ENCODE results near the gene SLC26A8.

SLC26A8 gene

DNA sequence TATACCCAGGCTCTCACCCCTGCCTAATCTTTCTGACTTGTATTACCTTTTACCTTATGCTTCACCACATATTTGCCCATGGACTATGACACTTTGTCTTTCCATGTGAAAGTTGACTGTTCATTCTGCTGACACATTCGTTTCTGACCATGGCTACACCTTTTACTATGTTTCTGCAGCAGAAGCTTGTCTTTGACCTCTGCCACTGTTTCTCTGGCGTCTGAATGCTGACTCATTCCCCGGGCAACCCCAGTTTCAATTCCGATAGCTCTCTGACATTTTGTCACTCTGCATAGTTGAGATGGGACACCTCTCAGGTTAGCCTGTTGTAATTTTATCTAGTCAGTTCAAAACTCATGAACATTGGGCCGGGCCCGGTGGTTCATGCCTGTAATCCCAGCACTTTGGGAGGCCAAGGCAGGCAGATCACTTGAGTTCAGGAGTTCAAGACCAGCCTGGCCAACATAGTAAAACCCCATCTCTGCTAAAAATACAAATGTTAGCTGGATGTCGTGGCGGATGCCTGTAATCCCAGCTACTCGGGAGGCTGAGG is 50.7 kb downstream of the SLC26A8 start:
- no peak overlapping the region for H3K9ac ChIP-seq (ENCODE audit: low read depth in 1 of 2, low read length in 2 of 2)
- no peak overlapping the region for H3K27ac ChIP-seq (ENCODE audit: low read depth in 2 of 2, low read length in 2 of 2)
- no peak overlapping the region for H3K4me3 ChIP-seq (ENCODE audit: low read length in 2 of 2)
- H3K9me3 ChIP-seq (ENCODE audit: control insufficient read depth in 2 of 2, low read length in 2 of 2): no peaks in the 10 kb centered on the region
- H3K4me1 ChIP-seq (ENCODE audit: control insufficient read depth in 2 of 2, insufficient read depth in 2 of 2, low read length in 2 of 2): peaks cover 0 to 7% of the 10 kb centered on the region in 2 donors
- H3K27me3 ChIP-seq (ENCODE audit: control insufficient read depth in 2 of 2, insufficient read depth in 2 of 2, low read length in 2 of 2): no peaks in the 10 kb centered on the region
- no peaks in the 10 kb centered on the region for H3K36me3 ChIP-seq (ENCODE audit: control insufficient read depth in 2 of 2, insufficient read depth in 2 of 2, low read length in 2 of 2)

DNA sequence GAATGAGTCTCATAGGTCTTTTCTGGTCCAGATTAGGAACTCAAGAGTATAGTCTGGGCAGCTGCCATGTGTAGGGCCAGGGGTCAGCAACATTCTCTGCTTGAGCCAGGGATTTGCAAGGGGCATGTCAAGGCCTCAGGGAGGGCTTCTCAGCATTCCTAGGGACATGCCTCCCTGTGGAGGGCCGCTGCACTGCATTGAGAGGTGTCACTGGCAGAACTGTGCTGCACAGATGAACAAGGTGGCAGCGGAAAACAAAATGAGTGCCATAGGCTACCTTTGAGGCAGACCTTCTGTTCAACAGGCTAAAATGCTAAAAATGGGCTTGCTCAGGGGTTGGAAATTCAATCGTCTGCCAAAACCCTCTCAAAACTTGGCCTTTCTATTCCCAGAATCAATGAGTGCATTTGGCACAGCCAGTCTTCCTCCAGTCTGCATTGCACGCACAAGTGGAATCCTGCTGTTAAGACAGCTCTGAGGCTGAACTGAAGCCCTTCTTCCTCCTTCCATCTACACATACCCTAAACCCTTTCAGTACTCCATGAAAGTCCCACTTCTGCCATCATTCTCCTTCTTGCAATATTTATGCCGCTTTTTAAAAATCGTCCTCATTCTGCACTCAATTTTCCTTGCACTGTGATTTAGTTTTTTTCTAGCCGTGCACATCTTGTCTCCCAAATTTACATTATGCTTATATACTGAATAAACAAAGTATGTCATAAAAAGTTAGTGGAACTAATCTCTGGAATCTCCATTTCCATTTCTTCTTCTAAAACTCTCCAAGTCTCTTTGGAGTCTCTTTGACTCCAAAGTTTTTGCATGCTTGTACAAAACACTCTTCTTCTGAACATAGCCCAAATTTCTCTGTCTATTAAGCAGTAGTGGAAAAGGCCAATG is 51.7 kb downstream of the SLC26A8 start:
- no peak overlapping the region for H3K27ac ChIP-seq (ENCODE audit: low read depth in 2 of 2, low read length in 2 of 2)
- H3K4me1 ChIP-seq (ENCODE audit: control insufficient read depth in 2 of 2, insufficient read depth in 2 of 2, low read length in 2 of 2): peaks cover 0 to 7% of the 10 kb centered on the region in 2 donors
- H3K4me3 ChIP-seq (ENCODE audit: low read length in 2 of 2): no peak overlapping the region
- no peaks in the 10 kb centered on the region for H3K36me3 ChIP-seq (ENCODE audit: control insufficient read depth in 2 of 2, insufficient read depth in 2 of 2, low read length in 2 of 2)
- no peaks in the 10 kb centered on the region for H3K27me3 ChIP-seq (ENCODE audit: control insufficient read depth in 2 of 2, insufficient read depth in 2 of 2, low read length in 2 of 2)
- no peak overlapping the region for H3K9ac ChIP-seq (ENCODE audit: low read depth in 1 of 2, low read length in 2 of 2)
- no peaks in the 10 kb centered on the region for H3K9me3 ChIP-seq (ENCODE audit: control insufficient read depth in 2 of 2, low read length in 2 of 2)

DNA sequence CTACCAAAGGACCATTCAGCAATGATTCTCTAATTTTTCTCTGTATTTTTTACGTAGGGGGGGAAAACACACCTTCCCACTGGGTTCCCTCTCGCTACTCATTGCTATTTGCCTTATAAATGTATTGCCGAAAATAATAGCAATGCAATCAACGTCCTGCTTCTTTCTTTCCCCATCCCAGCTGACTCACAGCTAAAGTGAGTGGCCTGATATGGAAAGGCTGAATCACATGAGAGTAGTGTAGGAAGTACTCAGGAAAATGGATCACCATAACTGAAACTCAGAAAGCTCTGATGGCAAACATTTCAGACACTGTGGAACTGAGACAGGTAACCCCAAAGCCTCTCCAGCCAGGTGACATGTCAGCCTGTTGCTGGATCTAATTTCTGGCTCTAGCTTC is 54.3 kb downstream of the SLC26A8 start:
- H3K9ac ChIP-seq (ENCODE audit: low read depth in 1 of 2, low read length in 2 of 2): no peak overlapping the region
- H3K9me3 ChIP-seq (ENCODE audit: control insufficient read depth in 2 of 2, low read length in 2 of 2): no peaks in the 10 kb centered on the region
- no peak overlapping the region for H3K27ac ChIP-seq (ENCODE audit: low read depth in 2 of 2, low read length in 2 of 2)
- H3K4me3 ChIP-seq (ENCODE audit: low read length in 2 of 2): no peak overlapping the region
- H3K27me3 ChIP-seq (ENCODE audit: control insufficient read depth in 2 of 2, insufficient read depth in 2 of 2, low read length in 2 of 2): no peaks in the 10 kb centered on the region
- peaks cover 2 to 10% of the 10 kb centered on the region in 2 donors for H3K4me1 ChIP-seq (ENCODE audit: control insufficient read depth in 2 of 2, insufficient read depth in 2 of 2, low read length in 2 of 2)
- H3K36me3 ChIP-seq (ENCODE audit: control insufficient read depth in 2 of 2, insufficient read depth in 2 of 2, low read length in 2 of 2): no peaks in the 10 kb centered on the region

DNA sequence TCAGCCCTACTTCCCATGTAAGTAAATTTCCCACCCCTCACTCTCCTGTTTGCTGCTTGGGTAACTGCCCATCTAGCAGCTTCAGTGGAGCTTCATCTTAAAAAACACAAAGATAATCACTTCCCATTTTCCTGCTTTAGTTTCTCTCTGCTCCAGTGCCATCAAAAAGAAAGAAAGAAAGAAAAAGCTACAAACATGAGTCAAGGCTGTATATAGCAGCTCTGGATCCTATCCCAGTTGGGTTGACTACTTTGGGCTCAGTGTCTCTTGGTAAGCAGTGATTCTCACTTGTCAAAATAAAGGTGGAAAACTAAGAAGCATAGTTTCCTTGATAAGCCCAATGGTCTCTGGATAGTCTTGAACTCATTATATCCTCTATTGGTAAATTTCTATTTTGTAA is 54.8 kb downstream of the SLC26A8 start:
- Histone ChIP-seq H3K9me3 (ENCODE audit: control insufficient read depth in 2 of 2, low read length in 2 of 2) (no peaks in the 10 kb centered on the region), H3K9ac (ENCODE audit: low read depth in 1 of 2, low read length in 2 of 2) (no peak overlapping the region), H3K36me3 (ENCODE audit: control insufficient read depth in 2 of 2, insufficient read depth in 2 of 2, low read length in 2 of 2) (no peaks in the 10 kb centered on the region), H3K27ac (ENCODE audit: low read depth in 2 of 2, low read length in 2 of 2) (no peak overlapping the region), H3K4me1 (ENCODE audit: control insufficient read depth in 2 of 2, insufficient read depth in 2 of 2, low read length in 2 of 2) (peaks cover 2 to 10% of the 10 kb centered on the region in 2 donors), H3K4me3 (ENCODE audit: low read length in 2 of 2) (no peak overlapping the region), H3K27me3 (ENCODE audit: control insufficient read depth in 2 of 2, insufficient read depth in 2 of 2, low read length in 2 of 2) (no peaks in the 10 kb centered on the region)

GRCh38 chr6:35968821-35969220 is 55.6 kb downstream of the SLC26A8 start:
- Histone ChIP-seq H3K9me3 (ENCODE audit: control insufficient read depth in 2 of 2, low read length in 2 of 2) (no peaks in the 10 kb centered on the region), H3K4me1 (ENCODE audit: control insufficient read depth in 2 of 2, insufficient read depth in 2 of 2, low read length in 2 of 2) (peaks cover 2 to 10% of the 10 kb centered on the region in 2 donors), H3K27ac (ENCODE audit: low read depth in 2 of 2, low read length in 2 of 2) (no peak overlapping the region), H3K36me3 (ENCODE audit: control insufficient read depth in 2 of 2, insufficient read depth in 2 of 2, low read length in 2 of 2) (no peaks in the 10 kb centered on the region), H3K9ac (ENCODE audit: low read depth in 1 of 2, low read length in 2 of 2) (no peak overlapping the region), H3K4me3 (ENCODE audit: low read length in 2 of 2) (no peak overlapping the region), H3K27me3 (ENCODE audit: control insufficient read depth in 2 of 2, insufficient read depth in 2 of 2, low read length in 2 of 2) (no peaks in the 10 kb centered on the region)

DNA sequence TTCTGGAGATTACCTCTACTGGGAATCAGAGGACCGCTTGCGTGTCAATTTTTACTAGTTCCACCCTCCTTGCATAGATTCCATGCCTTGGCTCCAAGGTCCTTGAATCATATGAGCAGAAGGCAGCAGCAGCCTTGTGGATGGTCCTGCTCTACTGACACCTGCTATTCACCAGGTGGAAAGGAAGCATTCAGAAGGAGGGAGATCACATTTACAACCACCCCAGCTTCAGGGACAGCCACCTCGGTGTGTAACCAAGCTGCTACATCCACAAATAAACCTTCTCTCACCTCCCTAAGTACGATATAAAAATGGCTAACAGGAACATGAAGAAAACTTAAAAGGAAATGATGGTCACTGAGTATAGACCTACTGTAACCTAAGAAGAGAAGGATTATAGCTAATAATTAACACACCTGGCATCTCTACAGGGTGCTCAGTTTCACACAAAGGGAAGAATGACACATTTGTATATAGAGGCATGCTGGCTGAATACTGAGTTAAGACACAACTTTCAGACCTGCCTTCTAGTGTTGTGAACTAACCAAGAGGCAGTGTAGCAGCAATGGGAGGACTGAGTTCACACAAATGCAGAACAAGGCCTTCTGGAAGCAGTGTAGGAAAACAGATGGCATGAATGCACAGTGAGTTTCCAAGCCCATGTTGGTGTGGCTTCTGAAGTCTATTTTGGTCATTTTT is 57.2 kb downstream of the SLC26A8 start:
- Histone ChIP-seq H3K27ac (ENCODE audit: low read depth in 2 of 2, low read length in 2 of 2) (no peak overlapping the region), H3K9me3 (ENCODE audit: control insufficient read depth in 2 of 2, low read length in 2 of 2) (no peaks in the 10 kb centered on the region), H3K27me3 (ENCODE audit: control insufficient read depth in 2 of 2, insufficient read depth in 2 of 2, low read length in 2 of 2) (no peaks in the 10 kb centered on the region)

GRCh38 chr6:35962779-35963560 is 61.5 kb downstream of the SLC26A8 start:
- Histone ChIP-seq H3K4me1 (ENCODE audit: control insufficient read depth in 2 of 2, insufficient read depth in 2 of 2, low read length in 2 of 2) (peaks cover 2 to 3% of the 10 kb centered on the region in 2 donors), H3K27ac (ENCODE audit: low read depth in 2 of 2, low read length in 2 of 2) (no peak overlapping the region), H3K36me3 (ENCODE audit: control insufficient read depth in 2 of 2, insufficient read depth in 2 of 2, low read length in 2 of 2) (no peaks in the 10 kb centered on the region), H3K9me3 (ENCODE audit: control insufficient read depth in 2 of 2, low read length in 2 of 2) (no peaks in the 10 kb centered on the region), H3K9ac (ENCODE audit: low read depth in 1 of 2, low read length in 2 of 2) (no peak overlapping the region), H3K4me3 (ENCODE audit: low read length in 2 of 2) (no peak overlapping the region), H3K27me3 (ENCODE audit: control insufficient read depth in 2 of 2, insufficient read depth in 2 of 2, low read length in 2 of 2) (no peaks in the 10 kb centered on the region)

More for the DNA sequence above, 57.2 kb downstream of the SLC26A8 start:
- H3K9ac ChIP-seq (ENCODE audit: low read depth in 1 of 2, low read length in 2 of 2): no peak overlapping the region
- no peaks in the 10 kb centered on the region for H3K36me3 ChIP-seq (ENCODE audit: control insufficient read depth in 2 of 2, insufficient read depth in 2 of 2, low read length in 2 of 2)
- peak overlapping the region in 1 of 2 donors; percentile 26 for H3K4me3 ChIP-seq (ENCODE audit: low read length in 2 of 2)
- peaks cover 2 to 3% of the 10 kb centered on the region in 2 donors for H3K4me1 ChIP-seq (ENCODE audit: control insufficient read depth in 2 of 2, insufficient read depth in 2 of 2, low read length in 2 of 2)

GRCh38 chr6:35960187-35960586 is 64.3 kb downstream of the SLC26A8 start:
- no peaks in the 10 kb centered on the region for H3K36me3 ChIP-seq (ENCODE audit: control insufficient read depth in 2 of 2, insufficient read depth in 2 of 2, low read length in 2 of 2)
- no peaks in the 10 kb centered on the region for H3K9me3 ChIP-seq (ENCODE audit: control insufficient read depth in 2 of 2, low read length in 2 of 2)
- no peak overlapping the region for H3K27ac ChIP-seq (ENCODE audit: low read depth in 2 of 2, low read length in 2 of 2)
- peaks cover 0 to under 1% of the 10 kb centered on the region in 2 donors for H3K27me3 ChIP-seq (ENCODE audit: control insufficient read depth in 2 of 2, insufficient read depth in 2 of 2, low read length in 2 of 2)
- H3K4me3 ChIP-seq (ENCODE audit: low read length in 2 of 2): no peak overlapping the region
- H3K9ac ChIP-seq (ENCODE audit: low read depth in 1 of 2, low read length in 2 of 2): no peak overlapping the region
- no peaks in the 10 kb centered on the region for H3K4me1 ChIP-seq (ENCODE audit: control insufficient read depth in 2 of 2, insufficient read depth in 2 of 2, low read length in 2 of 2)

DNA sequence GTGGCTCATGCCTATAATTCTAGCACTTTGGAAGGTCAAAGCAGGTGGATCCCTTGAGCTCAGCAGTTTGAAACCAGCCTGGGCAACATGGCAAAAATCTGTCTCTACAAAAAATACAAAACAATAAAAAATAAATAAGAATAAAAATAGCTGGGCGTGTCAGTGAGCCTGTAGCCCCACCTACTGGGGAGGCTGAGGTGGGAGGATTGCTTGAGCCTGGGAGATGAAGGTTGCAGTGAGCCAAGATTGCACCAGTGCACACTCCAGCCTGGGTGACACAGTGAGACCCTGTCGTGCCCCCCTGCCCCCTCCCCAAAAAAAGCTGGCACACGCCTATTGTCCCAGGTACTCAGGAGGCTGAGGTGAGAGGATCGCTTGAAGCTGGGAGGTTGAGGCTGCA is 68.5 kb downstream of the SLC26A8 start:
- H3K36me3 ChIP-seq (ENCODE audit: control insufficient read depth in 2 of 2, insufficient read depth in 2 of 2, low read length in 2 of 2): no peaks in the 10 kb centered on the region
- H3K27ac ChIP-seq (ENCODE audit: low read depth in 2 of 2, low read length in 2 of 2): no peak overlapping the region
- no peaks in the 10 kb centered on the region for H3K4me1 ChIP-seq (ENCODE audit: control insufficient read depth in 2 of 2, insufficient read depth in 2 of 2, low read length in 2 of 2)
- H3K4me3 ChIP-seq (ENCODE audit: low read length in 2 of 2): no peak overlapping the region
- no peaks in the 10 kb centered on the region for H3K9me3 ChIP-seq (ENCODE audit: control insufficient read depth in 2 of 2, low read length in 2 of 2)
- H3K9ac ChIP-seq (ENCODE audit: low read depth in 1 of 2, low read length in 2 of 2): no peak overlapping the region
- peaks cover 0 to 2% of the 10 kb centered on the region in 2 donors for H3K27me3 ChIP-seq (ENCODE audit: control insufficient read depth in 2 of 2, insufficient read depth in 2 of 2, low read length in 2 of 2)
